ENCODE results near the gene RPA3. TPM values are rescaled to one million over a fixed set of nuclear protein-coding genes. Genes with fewer than 3 reads are reported as not detected.

The RPA3 gene
- total RNA-seq, 6 experiments from 2014 or later = 11.3 to 22.3 (median 21.4) TPM

GRCh38 chr7:7720750-7721621 lies 2.6 kb upstream of the RPA3 start:
- ATAC-seq (no peak), DNase-seq (no peak)
- WGBS (ENCODE audit: insufficient coverage, low coverage, low lambda C conversion rate, missing lambda C conversion rate) = 93% methylated on average over 5 of the region's 5 CpGs
- Histone ChIP-seq H3K27ac (no peak overlapping the region), H3K36me3 (no peaks in the 10 kb centered on the region), H3K9me3 (no peaks in the 10 kb centered on the region), H3K27me3 (no peaks in the 10 kb centered on the region), H3K4me1 (no peaks in the 10 kb centered on the region), H3K4me3 (no peak overlapping the region)
- intact Hi-C loops (cut with DNase I) = no loop called here
- TF ChIP-seq POLR2A (IDR thresholded peaks at IDR 0.05) (no peak), CTCF (IDR thresholded peaks at IDR 0.05) (no peak)

- Histone ChIP-seq H3K4me1 (no peaks in the 10 kb centered on the region), H3K4me3 (no peak overlapping the region), H3K27me3 (no peaks in the 10 kb centered on the region), H3K27ac (no peak overlapping the region), H3K36me3 (no peaks in the 10 kb centered on the region), H3K9me3 (no peaks in the 10 kb centered on the region)
- DNase-seq (no peak), ATAC-seq (no peak)
- TF ChIP-seq POLR2A (IDR thresholded peaks at IDR 0.05) = no peak
- no peak for TF ChIP-seq CTCF (IDR thresholded peaks at IDR 0.05)
- WGBS (ENCODE audit: insufficient coverage, low coverage, low lambda C conversion rate, missing lambda C conversion rate) = 100% methylated on average over 1 of the region's 1 CpG
- intact Hi-C loops (cut with DNase I) = no loop called here
Observed at GRCh38 chr7:7720193-7720592, 1.8 kb upstream of the RPA3 start.

GRCh38 chr7:7719236-7719635 lies 829 bp upstream of the RPA3 start:
- intact Hi-C loops (cut with DNase I) = no loop called here
- no peaks in the 10 kb centered on the region for H3K9me3 ChIP-seq
- 59% methylated on average over 2 of the region's 2 CpGs for WGBS (ENCODE audit: insufficient coverage, low coverage, low lambda C conversion rate, missing lambda C conversion rate)
- H3K27me3 ChIP-seq = no peaks in the 10 kb centered on the region
- H3K27ac ChIP-seq = no peak overlapping the region
- DNase-seq (no peak), ATAC-seq (peak; percentile 36 to 92 (median 58))
- H3K4me1 ChIP-seq = no peaks in the 10 kb centered on the region
- no peak overlapping the region for H3K4me3 ChIP-seq
- TF ChIP-seq CTCF (IDR thresholded peaks at IDR 0.05) (no peak), POLR2A (IDR thresholded peaks at IDR 0.05) (no peak)
- H3K36me3 ChIP-seq = no peaks in the 10 kb centered on the region

GRCh38 chr7:7713730-7714129 lies 4.7 kb downstream of the RPA3 start:
- Histone ChIP-seq H3K4me3 (no peak overlapping the region), H3K4me1 (no peaks in the 10 kb centered on the region), H3K36me3 (no peaks in the 10 kb centered on the region), H3K27me3 (no peaks in the 10 kb centered on the region), H3K9me3 (no peaks in the 10 kb centered on the region), H3K27ac (no peak overlapping the region)
- WGBS (ENCODE audit: insufficient coverage, low coverage, low lambda C conversion rate, missing lambda C conversion rate) = 81% methylated on average over 4 of the region's 4 CpGs
- no peak for ATAC-seq
- no peak for TF ChIP-seq POLR2A (IDR thresholded peaks at IDR 0.05)
- TF ChIP-seq CTCF (IDR thresholded peaks at IDR 0.05) = no peak
- intact Hi-C loops (cut with DNase I) = no loop called here
- no peak for DNase-seq

Data from right lobe of liver (tissue), 6 donors.